NCI-H2107 treated with DMSO at 0.1 percent for 48 hours (cell line): ENCODE results near the gene KLK8.

Source experiments
- DNase-seq: peaks from one replicate; lab custom pipeline; 2025; ENCODE audit not compliant: unreplicated experiment; lab: John Stamatoyannopoulos, UW

KLK8 gene

GRCh38 chr19:50957587-50957986, 43.8 kb downstream of the KLK8 start:
- DNase-seq: no peak

GRCh38 chr19:50952910-50953309, 48.5 kb downstream of the KLK8 start, which contains the start of gene KLK5:
Gene KLK5, minus strand, starts transcription at chr19:50953038. Its CDS starts 381 bp downstream, at chr19:50952657.
- DNase-seq: no peak

- DNase-seq: no peak
These were observed 51.5 kb downstream of the KLK8 start for GRCh38 chr19:50949861-50950260.

GRCh38 chr19:50947123-50947522, 54.3 kb downstream of the KLK8 start:
- DNase-seq: no peak
